Muscle of leg (tissue), 11 donors: Measurements from ENCODE around the gene MBD2. TPM values are rescaled to one million over a fixed set of nuclear protein-coding genes. Genes with fewer than 3 reads are reported as not detected.
"Not testable (repeated sequence)": the region's sequence is repeated elsewhere in the genome, so short reads cannot be mapped to it uniquely, and the experiment has no call there.

Experiments
- DNase-seq: peaks from one replicate; pipeline ENCODE4 v3.0.0; 2013
- H3K27ac ChIP-seq: one replicate; pipeline ENCODE4 v1.5.1; 2013; ENCODE audit warnings: mild to moderate bottlenecking, low read length, control low read depth
- H3K27me3 ChIP-seq: one replicate; pipeline ENCODE4 v1.6.1; 2013; ENCODE audit warnings: low read length; ENCODE audit not compliant: control insufficient read depth, insufficient read depth
- H3K36me3 ChIP-seq: one replicate; pipeline ENCODE4 v1.6.1; 2013; ENCODE audit warnings: low read length; ENCODE audit not compliant: control insufficient read depth, insufficient read depth
- H3K4me1 ChIP-seq: one replicate; pipeline ENCODE4 v1.6.1; 2013; ENCODE audit warnings: low read length; ENCODE audit not compliant: control insufficient read depth, insufficient read depth
- H3K4me3 ChIP-seq: one replicate; pipeline ENCODE4 v1.5.1; 2013; ENCODE audit warnings: low read length, control low read depth
- H3K9me3 ChIP-seq: replicated peaks from 2 replicates; pipeline ENCODE4 v1.6.1; 2013; ENCODE audit warnings: low read depth, low read length; ENCODE audit not compliant: control insufficient read depth
- WGBS: methylation state at CpG from one replicate; pipeline ENCODE4 v1.1.5; 2013; ENCODE audit warnings: missing lambda C conversion rate; ENCODE audit not compliant: insufficient coverage; 5-methylcytosine and 5-hydroxymethylcytosine counted together
- polyA plus RNA-seq, 8 donors: library from polyadenylated mRNA; unstranded; fragments of 120-200 nt; gene quantifications; one replicate each; pipeline versions ENCODE4 v1.2.1 to v1.2.3, GENCODE V29; 2013; ENCODE audit warnings: inconsistent platforms in 1 of 8, low replicate concordance in 1 of 8; ENCODE audit not compliant: insufficient read length in 8 of 8, insufficient read depth in 1 of 8
- total RNA-seq: library from RNA; stranded (reverse); fragments of 120-200 nt; gene quantifications from one replicate; pipeline ENCODE4 v1.2.4, GENCODE V29; 2013

MBD2 gene
- total and polyA plus RNA-seq, 9 donors, result 26.5 to 60.5 (median 42.7) TPM

GRCh38 chr18:54222922-54223567 lies 1.4 kb downstream of the MBD2 start:
- no peaks in the 10 kb centered on the region for H3K9me3 ChIP-seq
- H3K4me1 ChIP-seq, result peaks cover 8% of the 10 kb centered on the region
- H3K27ac ChIP-seq, result peak overlapping the region; percentile 92

GRCh38 chr18:54220406-54220805 lies 4.1 kb downstream of the MBD2 start:
- Histone ChIP-seq H3K27me3 (no peaks in the 10 kb centered on the region), H3K4me3 (no peak overlapping the region), H3K4me1 (peaks cover 8% of the 10 kb centered on the region), H3K36me3 (no peaks in the 10 kb centered on the region), H3K9me3 (no peaks in the 10 kb centered on the region), H3K27ac (no peak overlapping the region)
- DNase-seq, result no peak
- WGBS, result 100% methylated on average over 1 of the region's 2 CpGs

More at GRCh38 chr18:54222922-54223567, 1.4 kb downstream of the MBD2 start:
- Histone ChIP-seq H3K36me3 (no peaks in the 10 kb centered on the region), H3K27me3 (no peaks in the 10 kb centered on the region), H3K4me3 (peak overlapping the region; percentile 75)
- WGBS, result 17% methylated on average over 1 of the region's 5 CpGs
- DNase-seq, result no peak

GRCh38 chr18:54218803-54219202 lies 5.7 kb downstream of the MBD2 start:
- WGBS, result 93% methylated on average over 2 of the region's 6 CpGs

GRCh38 chr18:54218299-54218698 lies 6.2 kb downstream of the MBD2 start:
- Histone ChIP-seq H3K4me3 (no peak overlapping the region), H3K27ac (no peak overlapping the region), H3K36me3 (no peaks in the 10 kb centered on the region), H3K9me3 (no peaks in the 10 kb centered on the region), H3K27me3 (no peaks in the 10 kb centered on the region), H3K4me1 (peaks cover 8% of the 10 kb centered on the region)
- DNase-seq, result no peak
- WGBS, result 89% methylated on average over 2 of the region's 2 CpGs

More at GRCh38 chr18:54218803-54219202, 5.7 kb downstream of the MBD2 start:
- not testable (repeated sequence) for H3K36me3 ChIP-seq, H3K27ac ChIP-seq, H3K9me3 ChIP-seq, H3K4me3 ChIP-seq, H3K4me1 ChIP-seq, H3K27me3 ChIP-seq, DNase-seq

GRCh38 chr18:54217624-54218023 lies 6.8 kb downstream of the MBD2 start:
- WGBS, result no CpG with 5 or more reads among the region's 1 CpG
- no peaks in the 10 kb centered on the region for H3K36me3 ChIP-seq

GRCh38 chr18:54215069-54215468 lies 9.4 kb downstream of the MBD2 start:
- Histone ChIP-seq H3K27me3 (no peaks in the 10 kb centered on the region), H3K27ac (no peak overlapping the region), H3K36me3 (no peaks in the 10 kb centered on the region), H3K4me1 (no peaks in the 10 kb centered on the region), H3K9me3 (no peaks in the 10 kb centered on the region), H3K4me3 (no peak overlapping the region)
- no CpG with 5 or more reads among the region's 3 CpGs for WGBS
- DNase-seq, result no peak

More at GRCh38 chr18:54217624-54218023, 6.8 kb downstream of the MBD2 start:
- Histone ChIP-seq H3K27me3 (no peaks in the 10 kb centered on the region), H3K4me1 (peaks cover 4% of the 10 kb centered on the region), H3K9me3 (no peaks in the 10 kb centered on the region), H3K27ac (no peak overlapping the region), H3K4me3 (no peak overlapping the region)
- DNase-seq, result no peak

GRCh38 chr18:54210463-54210862 lies 14.0 kb downstream of the MBD2 start:
- no peaks in the 10 kb centered on the region for H3K4me1 ChIP-seq
- no peaks in the 10 kb centered on the region for H3K27me3 ChIP-seq
- no CpG with 5 or more reads among the region's 1 CpG for WGBS
- H3K4me3 ChIP-seq, result no peak overlapping the region
- no peaks in the 10 kb centered on the region for H3K36me3 ChIP-seq
- H3K27ac ChIP-seq, result no peak overlapping the region
- H3K9me3 ChIP-seq, result no peaks in the 10 kb centered on the region
- no peak for DNase-seq

GRCh38 chr18:54209471-54210180 lies 14.8 kb downstream of the MBD2 start:
- Histone ChIP-seq H3K4me3 (no peak overlapping the region), H3K27ac (no peak overlapping the region), H3K9me3 (no peaks in the 10 kb centered on the region), H3K27me3 (no peaks in the 10 kb centered on the region), H3K36me3 (no peaks in the 10 kb centered on the region), H3K4me1 (no peaks in the 10 kb centered on the region)
- WGBS, result no CpG with 5 or more reads among the region's 1 CpG
- peak; percentile 25 for DNase-seq

GRCh38 chr18:54206447-54206846 lies 18.0 kb downstream of the MBD2 start:
- 50% methylated on average over 1 of the region's 2 CpGs for WGBS
- Histone ChIP-seq H3K9me3 (no peaks in the 10 kb centered on the region), H3K4me1 (no peaks in the 10 kb centered on the region), H3K4me3 (no peak overlapping the region), H3K27me3 (no peaks in the 10 kb centered on the region), H3K27ac (no peak overlapping the region), H3K36me3 (peaks cover 12% of the 10 kb centered on the region)
- DNase-seq, result no peak

- WGBS, result no CpG with 5 or more reads among the region's 1 CpG
- Histone ChIP-seq H3K9me3 (no peaks in the 10 kb centered on the region), H3K27me3 (no peaks in the 10 kb centered on the region), H3K4me3 (no peak overlapping the region), H3K36me3 (peaks cover 12% of the 10 kb centered on the region), H3K4me1 (no peaks in the 10 kb centered on the region), H3K27ac (no peak overlapping the region)
- DNase-seq, result peak; percentile 86
Measured at GRCh38 chr18:54205959-54206358, 18.5 kb downstream of the MBD2 start.
